OCI-LY7 (cell line): Measurements from ENCODE around the gene MCF2L2.

Experiments
- CTCF ChIP-seq: fragments of 200-600 bp; sonication (generic); conservative IDR thresholded peaks from 2 replicates; pipeline ENCODE4 v1.5.1; 2014; ENCODE audit warnings: mild to moderate bottlenecking, antibody characterized with exemption, low read length, moderate library complexity, mixed read lengths
- EZH2phosphoT487 ChIP-seq: fragments of 200-600 bp; sonication (generic); IDR thresholded peaks from 2 replicates; pipeline ENCODE4 v1.6.1; 2018; ENCODE audit warnings: low read depth, borderline replicate concordance, mild to moderate bottlenecking, mixed run types, antibody characterized with exemption, low read length, moderate library complexity, mixed read lengths

GRCh38 chr3:183148056-183148455 is 280.4 kb downstream of the MCF2L2 start:
- TF ChIP-seq CTCF (no peak), EZH2phosphoT487 (no peak)
